Sigmoid colon (tissue), 7 donors: ENCODE data around the gene XRCC5. TPM values are rescaled to one million over a fixed set of nuclear protein-coding genes. Genes with fewer than 3 reads are reported as not detected.

Experiments used
- DNase-seq: peaks from one replicate; pipeline ENCODE4 v3.0.0-alpha.2; 2019
- H3K27ac ChIP-seq, 4 donors: fragments of 200-600 bp; sonication (generic); one replicate each; pipeline ENCODE4 v1.5.1; 2016 to 2019; ENCODE audit warnings: mild to moderate bottlenecking in 1 of 4
- H3K27me3 ChIP-seq, 3 donors: fragments of 200-600 bp; sonication (generic); one replicate each; pipeline ENCODE4 v1.5.1; 2019; ENCODE audit warnings: mild to moderate bottlenecking in 1 of 3
- H3K36me3 ChIP-seq, 4 donors: fragments of 200-600 bp; sonication (generic); one replicate each; pipeline ENCODE4 v1.5.1; 2016 to 2019
- H3K4me1 ChIP-seq, 4 donors: fragments of 200-600 bp; sonication (generic); one replicate each; pipeline ENCODE4 v1.5.1; 2017 to 2019
- H3K4me3 ChIP-seq, 4 donors: fragments of 200-600 bp; sonication (generic); one replicate each; pipeline ENCODE4 v1.5.1; 2017 to 2019; ENCODE audit warnings: mild to moderate bottlenecking in 2 of 4, moderate library complexity in 1 of 4
- H3K9me3 ChIP-seq, 4 donors: fragments of 200-600 bp in 3 of 4; sonication (generic) in 3 of 4; one replicate each; pipeline versions ENCODE4 v1.5.1 to v1.6.1; 2013 to 2019
- CTCF ChIP-seq, 4 experiments: fragments of 450-650 bp in 3 of 4; fragments of 200-600 bp in 1 of 4; IDR thresholded peaks; one replicate each; pipeline ENCODE4 v1.5.1; 2016 to 2019; ENCODE audit warnings: antibody characterized with exemption in 4 of 4, mild to moderate bottlenecking in 3 of 4, moderate library complexity in 2 of 4
- EP300 ChIP-seq, 4 donors: sonication (generic); formaldehyde crosslinking; IDR thresholded peaks; one replicate each; pipeline ENCODE4 v1.6.1; 2017; ENCODE audit warnings: antibody characterized with exemption in 4 of 4
- POLR2A ChIP-seq, 2 donors: fragments of 450-650 bp; IDR thresholded peaks; one replicate each; pipeline ENCODE4 v1.6.1; 2016; ENCODE audit warnings: antibody characterized with exemption in 2 of 2, mild to moderate bottlenecking in 2 of 2, moderate library complexity in 2 of 2
- POLR2AphosphoS5 ChIP-seq, 4 donors: sonication (generic); formaldehyde crosslinking; IDR thresholded peaks; one replicate each; pipeline ENCODE4 v1.6.1; 2017; ENCODE audit warnings: antibody characterized with exemption in 4 of 4
- WGBS, 2 donors: extraction: QIAGEN DNeasy Blood & Tissue Kit; methylation state at CpG; one replicate each; pipeline ENCODE4 v1.1.7; 2013; 5-methylcytosine and 5-hydroxymethylcytosine counted together
- intact Hi-C: fragments of 100-400 bp; cut with DNase I; formaldehyde crosslinking; loops from one replicate; pipeline ENCODE4 v1.15.1; 2023
- polyA plus RNA-seq, 3 donors: library from polyadenylated mRNA; stranded (reverse); fragments of 200-250 nt; gene quantifications; one replicate each; pipeline ENCODE4 v1.2.3, GENCODE V29; 2013
- total RNA-seq, 4 donors: library from RNA; depleted of rRNA; stranded (reverse); fragments of >200 nt; gene quantifications; one replicate each; pipeline ENCODE4 v1.1.0, GENCODE V29; 2016
- donor health status: healthy with polysubstance abuse.
- donor health status: Bipolar disorder and iron deficiency.
- donor health status: healthy.

XRCC5 gene
- total and polyA plus RNA-seq, 7 donors, result 70.3 to 152 (median 111) TPM

- intact Hi-C loops, result no loop called here
- Histone ChIP-seq H3K4me1 (peaks cover 0 to 5% (median 0%) of the 10 kb centered on the region in 4 donors), H3K4me3 (no peak overlapping the region), H3K9me3 (no peaks in the 10 kb centered on the region), H3K27ac (no peak overlapping the region), H3K27me3 (no peaks in the 10 kb centered on the region), H3K36me3 (peaks cover 0 to 99% (median 31%) of the 10 kb centered on the region in 4 donors)
- no peak for DNase-seq
- TF ChIP-seq CTCF (IDR thresholded peaks at IDR 0.05) (no peak), POLR2A (IDR thresholded peaks at IDR 0.05) (no peak), EP300 (IDR thresholded peaks at IDR 0.05) (no peak), POLR2AphosphoS5 (IDR thresholded peaks at IDR 0.05) (no peak)
- 75 to 79% methylated on average over 3 of the region's 3 CpGs for WGBS, 2 donors
Measured at GRCh38 chr2:216201692-216202306, 92.7 kb downstream of the XRCC5 start.

GRCh38 chr2:216202626-216203250 lies 93.6 kb downstream of the XRCC5 start:
- Histone ChIP-seq H3K27me3 (no peaks in the 10 kb centered on the region), H3K36me3 (peaks cover 0 to 99% (median 31%) of the 10 kb centered on the region in 4 donors), H3K4me1 (peaks cover 0 to 4% (median 0%) of the 10 kb centered on the region in 4 donors), H3K4me3 (no peak overlapping the region), H3K9me3 (no peaks in the 10 kb centered on the region), H3K27ac (no peak overlapping the region)
- no peak for TF ChIP-seq EP300 (IDR thresholded peaks at IDR 0.05)
- TF ChIP-seq CTCF (IDR thresholded peaks at IDR 0.05), result no peak
- no peak for TF ChIP-seq POLR2AphosphoS5 (IDR thresholded peaks at IDR 0.05)
- no peak for TF ChIP-seq POLR2A (IDR thresholded peaks at IDR 0.05)
- no peak for DNase-seq
- 89% methylated on average over 3 of the region's 3 CpGs for WGBS, 2 donors
- intact Hi-C loops, result no loop called here

GRCh38 chr2:216205486-216205885 lies 96.3 kb downstream of the XRCC5 start:
- peaks cover 0 to 2% (median 0%) of the 10 kb centered on the region in 4 donors for H3K4me1 ChIP-seq
- H3K36me3 ChIP-seq, result peaks cover 0 to 84% (median 32%) of the 10 kb centered on the region in 4 donors
- H3K27ac ChIP-seq, result no peak overlapping the region
- intact Hi-C loops, result no loop called here
- 75 to 91% methylated on average over 1 of the region's 1 CpG for WGBS, 2 donors
- DNase-seq, result no peak
- no peaks in the 10 kb centered on the region for H3K27me3 ChIP-seq
- no peak overlapping the region for H3K4me3 ChIP-seq
- H3K9me3 ChIP-seq, result no peaks in the 10 kb centered on the region
- TF ChIP-seq CTCF (IDR thresholded peaks at IDR 0.05) (no peak), POLR2AphosphoS5 (IDR thresholded peaks at IDR 0.05) (no peak), EP300 (IDR thresholded peaks at IDR 0.05) (no peak), POLR2A (IDR thresholded peaks at IDR 0.05) (no peak)

- intact Hi-C loops, result no loop called here
- H3K27me3 ChIP-seq, result no peaks in the 10 kb centered on the region
- no peak overlapping the region for H3K4me3 ChIP-seq
- 79 to 87% methylated on average over 2 of the region's 2 CpGs for WGBS, 2 donors
- no peak overlapping the region for H3K27ac ChIP-seq
- DNase-seq, result no peak
- TF ChIP-seq POLR2A (IDR thresholded peaks at IDR 0.05) (no peak), POLR2AphosphoS5 (IDR thresholded peaks at IDR 0.05) (no peak), CTCF (IDR thresholded peaks at IDR 0.05) (no peak), EP300 (IDR thresholded peaks at IDR 0.05) (no peak)
- peaks cover 0 to 77% (median 32%) of the 10 kb centered on the region in 4 donors for H3K36me3 ChIP-seq
- no peaks in the 10 kb centered on the region for H3K9me3 ChIP-seq
- H3K4me1 ChIP-seq, result peaks cover 0 to 5% (median 0%) of the 10 kb centered on the region in 4 donors
Measured at GRCh38 chr2:216206041-216206703, 97.0 kb downstream of the XRCC5 start.
